Peyer's patch (tissue), 4 donors: Measurements from ENCODE around the gene AQP9. TPM values are rescaled to one million over a fixed set of nuclear protein-coding genes. Genes with fewer than 3 reads are reported as not detected.
"Not testable (repeated sequence)": the region's sequence is repeated elsewhere in the genome, so short reads cannot be mapped to it uniquely, and the experiment has no call there.

Experiments
- DNase-seq, 3 donors: peaks; one replicate each; pipeline ENCODE4 v3.0.0-alpha.2; 2017 to 2019
- H3K27ac ChIP-seq, 4 donors: fragments of 200-600 bp; sonication (generic); one replicate each; pipeline ENCODE4 v1.5.1; 2016 to 2019
- H3K27me3 ChIP-seq, 2 donors: fragments of 200-600 bp; sonication (generic); one replicate each; pipeline ENCODE4 v1.5.1; 2019
- H3K36me3 ChIP-seq, 3 donors: fragments of 200-600 bp; sonication (generic); one replicate each; pipeline ENCODE4 v1.5.1; 2016 to 2019
- H3K4me1 ChIP-seq, 4 donors: fragments of 200-600 bp; sonication (generic); one replicate each; pipeline ENCODE4 v1.5.1; 2016 to 2019
- H3K4me3 ChIP-seq, 4 donors: fragments of 200-600 bp; sonication (generic); 1 replicate in 3 of 4; 2 replicates in 1 of 4; pipeline ENCODE4 v1.5.1; 2016 to 2019; ENCODE audit warnings: mild to moderate bottlenecking in 1 of 4
- H3K9me3 ChIP-seq, 4 donors: fragments of 200-600 bp; sonication (generic); one replicate each; pipeline ENCODE4 v1.5.1; 2016 to 2019; ENCODE audit warnings: mild to moderate bottlenecking in 1 of 4
- CTCF ChIP-seq, 6 experiments: fragments of 450-650 bp in 4 of 6; fragments of 200-600 bp in 2 of 6; sonication (generic) in 1 of 6; IDR thresholded peaks; one replicate each; pipeline ENCODE4 v1.5.1; 2017 to 2019; ENCODE audit warnings: antibody characterized with exemption in 6 of 6, mild to moderate bottlenecking in 3 of 6, moderate library complexity in 1 of 6
- POLR2A ChIP-seq, 2 donors: fragments of 450-650 bp; IDR thresholded peaks; one replicate each; pipeline ENCODE4 v1.5.1; 2017; ENCODE audit warnings: antibody characterized with exemption in 2 of 2, mild to moderate bottlenecking in 2 of 2, moderate library complexity in 2 of 2
- total RNA-seq, 4 donors: library from RNA; depleted of rRNA; stranded (reverse); fragments of >200 nt; gene quantifications; one replicate each; pipeline ENCODE4 v1.1.0, GENCODE V29; 2016

AQP9 gene
- total RNA-seq, 4 donors from 2014 or later: 5.8 TPM; not detected in 3

GRCh38 chr15:58110999-58111717 is 27.0 kb upstream of the AQP9 start:
- no peak for DNase-seq
- Histone ChIP-seq H3K4me1 (no peaks in the 10 kb centered on the region), H3K27ac (no peak overlapping the region), H3K27me3 (no peaks in the 10 kb centered on the region), H3K4me3 (no peak overlapping the region), H3K9me3 (no peaks in the 10 kb centered on the region), H3K36me3 (no peaks in the 10 kb centered on the region)
- TF ChIP-seq POLR2A (IDR thresholded peaks at IDR 0.05) (no peak), CTCF (IDR thresholded peaks at IDR 0.05) (no peak)

DNA sequence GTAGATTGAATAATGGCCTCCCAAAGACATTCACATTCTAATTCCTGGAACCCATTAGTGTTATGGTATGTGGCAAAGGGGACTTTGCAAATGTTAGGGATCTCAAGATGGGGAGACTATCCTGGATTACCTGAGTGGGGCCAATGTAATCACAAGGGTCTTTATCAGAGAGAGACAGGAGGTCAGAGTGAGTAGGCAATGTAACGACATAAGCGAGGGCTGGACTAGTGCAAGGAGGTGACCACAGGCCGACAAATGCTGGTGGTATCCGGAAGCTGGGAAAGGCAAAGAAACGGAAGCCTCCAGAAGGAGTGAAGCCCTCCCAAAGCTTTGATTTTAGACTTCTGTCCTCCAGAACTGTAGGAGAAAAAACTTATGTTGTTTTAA is 26.5 kb upstream of the AQP9 start:
- TF ChIP-seq CTCF (IDR thresholded peaks at IDR 0.05): no peak
- no peak for TF ChIP-seq POLR2A (IDR thresholded peaks at IDR 0.05)
- H3K27ac ChIP-seq: no peak overlapping the region
- no peaks in the 10 kb centered on the region for H3K27me3 ChIP-seq
- no peaks in the 10 kb centered on the region for H3K4me1 ChIP-seq
- H3K4me3 ChIP-seq: no peak overlapping the region
- DNase-seq: no peak
- no peaks in the 10 kb centered on the region for H3K9me3 ChIP-seq
- no peaks in the 10 kb centered on the region for H3K36me3 ChIP-seq

- H3K36me3 ChIP-seq, H3K4me3 ChIP-seq, H3K9me3 ChIP-seq, H3K4me1 ChIP-seq, H3K27ac ChIP-seq, H3K27me3 ChIP-seq, DNase-seq: not testable (repeated sequence)
Observed at GRCh38 chr15:58113358-58113757, 24.8 kb upstream of the AQP9 start.

GRCh38 chr15:58114388-58114787 is 23.8 kb upstream of the AQP9 start:
- TF ChIP-seq CTCF (IDR thresholded peaks at IDR 0.05) (no peak), POLR2A (IDR thresholded peaks at IDR 0.05) (no peak)
- no peaks in the 10 kb centered on the region for H3K27me3 ChIP-seq
- no peak for DNase-seq
- no peaks in the 10 kb centered on the region for H3K36me3 ChIP-seq
- no peak overlapping the region for H3K27ac ChIP-seq
- no peaks in the 10 kb centered on the region for H3K9me3 ChIP-seq
- H3K4me3 ChIP-seq: no peak overlapping the region
- no peaks in the 10 kb centered on the region for H3K4me1 ChIP-seq

DNA sequence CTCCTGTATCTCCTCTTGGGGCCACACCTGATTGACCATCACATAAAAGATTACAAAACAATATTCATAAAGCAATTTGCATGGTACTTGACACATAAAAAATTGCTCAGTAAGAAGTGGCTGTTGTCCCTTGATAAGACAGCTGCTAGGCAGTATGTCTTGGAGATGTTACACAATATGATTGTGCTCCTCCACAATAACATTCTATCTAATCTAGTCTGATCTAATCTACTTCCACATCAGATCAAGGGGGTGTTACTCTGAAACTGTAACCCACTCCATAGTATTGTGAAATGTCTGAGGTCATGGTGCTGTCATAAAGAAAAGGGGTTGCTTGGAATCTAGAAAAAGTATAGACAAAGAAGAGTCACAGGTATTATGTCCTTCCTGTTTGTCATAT is 23.4 kb upstream of the AQP9 start:
- Histone ChIP-seq H3K4me3 (no peak overlapping the region), H3K27ac (no peak overlapping the region), H3K27me3 (no peaks in the 10 kb centered on the region), H3K36me3 (no peaks in the 10 kb centered on the region), H3K4me1 (no peaks in the 10 kb centered on the region), H3K9me3 (no peaks in the 10 kb centered on the region)
- no peak for TF ChIP-seq CTCF (IDR thresholded peaks at IDR 0.05)
- no peak for TF ChIP-seq POLR2A (IDR thresholded peaks at IDR 0.05)
- DNase-seq: no peak

GRCh38 chr15:58115692-58116091 is 22.5 kb upstream of the AQP9 start:
- H3K4me1 ChIP-seq: no peaks in the 10 kb centered on the region
- H3K4me3 ChIP-seq: no peak overlapping the region
- H3K36me3 ChIP-seq: no peaks in the 10 kb centered on the region
- no peaks in the 10 kb centered on the region for H3K27me3 ChIP-seq
- H3K27ac ChIP-seq: no peak overlapping the region
- TF ChIP-seq POLR2A (IDR thresholded peaks at IDR 0.05) (no peak), CTCF (IDR thresholded peaks at IDR 0.05) (no peak)
- no peaks in the 10 kb centered on the region for H3K9me3 ChIP-seq
- DNase-seq: no peak
